ENCODE measurements around the gene ITGB3.

DNA sequence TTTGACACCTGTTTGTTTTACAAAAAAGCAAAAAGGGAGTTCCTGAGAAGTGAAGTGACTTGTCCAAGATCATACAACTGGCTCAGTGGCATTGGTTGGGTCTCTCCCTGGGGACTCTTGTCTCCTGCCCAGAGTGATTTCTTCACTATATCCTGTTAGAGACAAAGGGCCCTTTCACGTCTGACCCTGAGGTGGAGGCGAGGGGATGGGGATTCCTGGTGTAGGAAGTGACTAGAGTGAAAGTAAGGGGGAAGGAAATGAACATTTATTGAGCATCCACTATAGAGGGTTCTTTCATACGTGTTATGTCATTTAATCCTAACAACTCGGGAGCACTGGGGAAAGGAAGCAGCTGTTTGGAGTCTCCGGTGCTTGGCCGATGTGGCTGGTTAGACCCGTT, 9.0 kb downstream of the ITGB3 start:
- no peak for TF ChIP-seq POLR2A (IDR thresholded peaks at IDR 0.05)
- TF ChIP-seq, protein P1, sequence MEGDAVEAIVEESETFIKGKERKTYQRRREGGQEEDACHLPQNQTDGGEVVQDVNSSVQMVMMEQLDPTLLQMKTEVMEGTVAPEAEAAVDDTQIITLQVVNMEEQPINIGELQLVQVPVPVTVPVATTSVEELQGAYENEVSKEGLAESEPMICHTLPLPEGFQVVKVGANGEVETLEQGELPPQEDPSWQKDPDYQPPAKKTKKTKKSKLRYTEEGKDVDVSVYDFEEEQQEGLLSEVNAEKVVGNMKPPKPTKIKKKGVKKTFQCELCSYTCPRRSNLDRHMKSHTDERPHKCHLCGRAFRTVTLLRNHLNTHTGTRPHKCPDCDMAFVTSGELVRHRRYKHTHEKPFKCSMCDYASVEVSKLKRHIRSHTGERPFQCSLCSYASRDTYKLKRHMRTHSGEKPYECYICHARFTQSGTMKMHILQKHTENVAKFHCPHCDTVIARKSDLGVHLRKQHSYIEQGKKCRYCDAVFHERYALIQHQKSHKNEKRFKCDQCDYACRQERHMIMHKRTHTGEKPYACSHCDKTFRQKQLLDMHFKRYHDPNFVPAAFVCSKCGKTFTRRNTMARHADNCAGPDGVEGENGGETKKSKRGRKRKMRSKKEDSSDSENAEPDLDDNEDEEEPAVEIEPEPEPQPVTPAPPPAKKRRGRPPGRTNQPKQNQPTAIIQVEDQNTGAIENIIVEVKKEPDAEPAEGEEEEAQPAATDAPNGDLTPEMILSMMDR (IDR thresholded peaks at IDR 0.05): no peak
